H1 (cell line): Measurements from ENCODE around the gene PM20D1. TPM values are rescaled to one million over a fixed set of nuclear protein-coding genes. Genes with fewer than 3 reads are reported as not detected.

Source experiments
- CTCF ChIA-PET: fragments of 300-600 bp; sonication (Branson Sonifier 250); formaldehyde crosslinking; loops from one replicate; lab custom pipeline; 2021; ENCODE audit not compliant: partially characterized antibody; lab: Charles Lee
- POLR2A ChIA-PET: fragments of 300-600 bp; sonication (Branson Sonifier 250); formaldehyde crosslinking; loops from one replicate; lab custom pipeline; 2021; ENCODE audit warnings: inconsistent platforms; ENCODE audit not compliant: partially characterized antibody; lab: Charles Lee
- DNase-seq, 2 experiments: peaks; one replicate each; pipeline versions ENCODE4 v3.0.0 to v3.0.0-alpha.2; 2010 to 2022; ENCODE audit warnings: low spot score in 2 of 2, low read depth in 1 of 2, mixed read lengths in 1 of 2
- FAIRE-seq: peaks from 2 replicates; lab custom pipeline; 2011; peaks lifted over from hg19 to GRCh38; lab: Jason Lieb, UNC
- H2AFZ ChIP-seq: 2 replicates; pipeline ENCODE4 v1.8.1; 2012; ENCODE audit warnings: low read length, inconsistent platforms
- H2AK5ac ChIP-seq: 2 replicates; pipeline ENCODE4 v1.6.1; 2013; ENCODE audit warnings: low read depth, low read length
- H2BK120ac ChIP-seq: replicated peaks from 2 replicates; pipeline ENCODE3; 2013; ENCODE audit warnings: low read depth, low read length, inconsistent platforms
- H2BK12ac ChIP-seq: 2 replicates; pipeline ENCODE4 v1.6.1; 2013; ENCODE audit warnings: low read depth, low read length
- H2BK15ac ChIP-seq: 2 replicates; pipeline ENCODE4 v1.6.1; 2013; ENCODE audit warnings: low read length
- H2BK20ac ChIP-seq: 2 replicates; pipeline ENCODE4 v1.6.1; 2013; ENCODE audit warnings: low read length
- H2BK5ac ChIP-seq: 2 replicates; pipeline ENCODE4 v1.6.1; 2013; ENCODE audit warnings: low read depth, low read length
- H3K14ac ChIP-seq: 2 replicates; pipeline ENCODE4 v1.6.1; 2013; ENCODE audit warnings: inconsistent platforms; ENCODE audit not compliant: insufficient read length
- H3K18ac ChIP-seq: 2 replicates; pipeline ENCODE4 v1.6.1; 2013; ENCODE audit warnings: low read length; ENCODE audit errors: extremely low read depth
- H3K23ac ChIP-seq: 2 replicates; pipeline ENCODE4 v1.6.1; 2013; ENCODE audit warnings: inconsistent platforms; ENCODE audit not compliant: insufficient read length
- H3K23me2 ChIP-seq: 2 replicates; pipeline ENCODE4 v1.6.1; 2013; ENCODE audit warnings: low read depth, low read length
- H3K27ac ChIP-seq: 2 replicates; pipeline ENCODE4 v1.6.1; 2011; ENCODE audit warnings: low read depth, low read length, inconsistent platforms
- H3K27me3 ChIP-seq, 4 experiments: replicated peaks in 1 of 4; 1 replicate in 1 of 4; 2 replicates in 3 of 4; pipeline versions ENCODE4 v1.6.1 to v1.8.1; 2011 to 2013; ENCODE audit warnings: low read length in 3 of 4, mild to moderate bottlenecking in 3 of 4, inconsistent platforms in 2 of 4, mixed read lengths in 2 of 4, moderate library complexity in 1 of 4; ENCODE audit not compliant: control insufficient read depth in 3 of 4, insufficient read depth in 3 of 4; ENCODE audit errors: extremely low read depth in 1 of 4
- H3K36me3 ChIP-seq, 4 experiments: 2 replicates each; pipeline versions ENCODE4 v1.6.1 to v1.8.1; 2011 to 2013; ENCODE audit warnings: mild to moderate bottlenecking in 4 of 4, low read length in 3 of 4, moderate library complexity in 2 of 4, control low read depth in 1 of 4, inconsistent platforms in 1 of 4; ENCODE audit not compliant: insufficient read depth in 4 of 4, control insufficient read depth in 2 of 4
- H3K4ac ChIP-seq: replicated peaks from 2 replicates; pipeline ENCODE3; 2013; ENCODE audit warnings: low read length, low read depth, mixed read lengths, inconsistent platforms; ENCODE audit not compliant: insufficient read length
- H3K4me1 ChIP-seq, 4 experiments: replicated peaks in 1 of 4; 1 replicate in 1 of 4; 2 replicates in 3 of 4; pipeline versions ENCODE4 v1.6.1 to v1.8.1; 2011 to 2013; ENCODE audit warnings: low read length in 3 of 4, inconsistent platforms in 2 of 4, mixed read lengths in 1 of 4; ENCODE audit not compliant: insufficient read depth in 4 of 4, control insufficient read depth in 3 of 4
- H3K4me2 ChIP-seq, 2 experiments: 2 replicates each; pipeline versions ENCODE4 v1.6.1 to v1.8.1; 2011 to 2013; ENCODE audit warnings: low read depth in 2 of 2, low read length in 2 of 2, control low read depth in 1 of 2, inconsistent platforms in 1 of 2, mild to moderate bottlenecking in 1 of 2; ENCODE audit not compliant: insufficient read depth in 1 of 2
- H3K4me3 ChIP-seq, 4 experiments: fragments of 200-600, 300-600 bp in 1 of 4; sonication (generic), shearing (Covaris generic), sonication (Bioruptor Twin) in 1 of 4; 2 replicates each; pipeline versions ENCODE4 v1.5.1 to v1.8.1; 2011 to 2016; ENCODE audit warnings: low read length in 4 of 4, low read depth in 3 of 4, control low read depth in 2 of 4, inconsistent platforms in 2 of 4, mild to moderate bottlenecking in 2 of 4, mixed read lengths in 1 of 4, moderate library complexity in 1 of 4; ENCODE audit not compliant: insufficient read depth in 2 of 4; ENCODE audit errors: extremely low read depth in 1 of 4
- H3K56ac ChIP-seq: replicated peaks from 2 replicates; pipeline ENCODE3; 2013; ENCODE audit warnings: low read depth, mild to moderate bottlenecking, mixed read lengths, low read length, inconsistent platforms; ENCODE audit not compliant: insufficient read length
- H3K79me1 ChIP-seq: 2 replicates; pipeline ENCODE4 v1.6.1; 2013; ENCODE audit warnings: low read depth, low read length, control low read depth
- H3K79me2 ChIP-seq, 2 experiments: 2 replicates each; pipeline versions ENCODE4 v1.6.1 to v1.8.1; 2012 to 2013; ENCODE audit warnings: low read length in 2 of 2, mild to moderate bottlenecking in 2 of 2, inconsistent platforms in 1 of 2; ENCODE audit not compliant: insufficient read depth in 2 of 2, control insufficient read depth in 1 of 2
- H3K9ac ChIP-seq, 4 experiments: replicated peaks in 1 of 4; 1 replicate in 1 of 4; 2 replicates in 3 of 4; pipeline versions ENCODE4 v1.6.1 to v1.8.1; 2011 to 2013; ENCODE audit warnings: low read depth in 3 of 4, low read length in 3 of 4, control low read depth in 2 of 4, mild to moderate bottlenecking in 2 of 4, moderate library complexity in 2 of 4, inconsistent platforms in 1 of 4; ENCODE audit errors: extremely low read depth in 1 of 4
- H3K9me3 ChIP-seq, 2 experiments: 2 replicates each; pipeline versions ENCODE4 v1.6.1 to v1.8.1; 2012 to 2013; ENCODE audit warnings: mild to moderate bottlenecking in 2 of 2, moderate library complexity in 2 of 2, control low read depth in 1 of 2, inconsistent platforms in 1 of 2, low read depth in 1 of 2, low read length in 1 of 2, mixed read lengths in 1 of 2; ENCODE audit not compliant: insufficient read depth in 2 of 2
- H4K20me1 ChIP-seq, 2 experiments: replicated peaks in 1 of 2; 2 replicates each; pipeline versions ENCODE3 to v1.8.1; 2011 to 2013; ENCODE audit warnings: inconsistent platforms in 2 of 2, low read length in 2 of 2, mild to moderate bottlenecking in 1 of 2; ENCODE audit not compliant: insufficient read depth in 2 of 2, control insufficient read depth in 1 of 2
- H4K5ac ChIP-seq: 2 replicates; pipeline ENCODE4 v1.6.1; 2013; ENCODE audit warnings: low read length, low read depth, mixed read lengths, inconsistent platforms; ENCODE audit not compliant: insufficient read length
- H4K8ac ChIP-seq: 2 replicates; pipeline ENCODE4 v1.8.0; 2013; ENCODE audit warnings: mild to moderate bottlenecking, moderate library complexity, low read length, inconsistent platforms; ENCODE audit not compliant: insufficient read depth; ENCODE audit errors: extremely low read depth
- H4K91ac ChIP-seq: replicated peaks from 2 replicates; pipeline ENCODE3; 2013; ENCODE audit warnings: low read length, mixed read lengths, inconsistent platforms; ENCODE audit not compliant: insufficient read length
- RBBP5 ChIP-seq: IDR thresholded peaks from 2 replicates; pipeline ENCODE4 v1.7.1; 2012; ENCODE audit warnings: low read depth, mild to moderate bottlenecking, inconsistent platforms, low read length, moderate library complexity, borderline replicate concordance
- SP4 ChIP-seq: IDR thresholded peaks from 2 replicates; pipeline ENCODE4 v1.6.1; 2012; ENCODE audit warnings: low read length, inconsistent platforms
- WGBS, 2 experiments: shearing (Covaris generic) in 1 of 2; methylation state at CpG; one replicate each; pipeline versions ENCODE4 v1.1.6 to v1.1.7; 2013 to 2015; ENCODE audit warnings: low lambda C conversion rate in 2 of 2, mixed read lengths in 2 of 2, inconsistent platforms in 1 of 2, low coverage in 1 of 2, missing lambda C conversion rate in 1 of 2; ENCODE audit not compliant: insufficient replicate concordance in 2 of 2, insufficient coverage in 1 of 2, insufficient read length in 1 of 2; ENCODE audit errors: extremely low coverage in 1 of 2, missing lambda C conversion rate in 1 of 2; 5-methylcytosine and 5-hydroxymethylcytosine counted together
- polyA plus RNA-seq, 7 experiments: library from polyadenylated mRNA; depleted of rRNA in 3 of 7; stranded (reverse) in 5 of 7; unstranded in 2 of 7; fragments of >200 nt in 5 of 7; fragments of 200-250 nt in 2 of 7; gene quantifications; 1 replicate in 5 of 7; 2 replicates in 1 of 7; 4 replicates in 1 of 7; pipeline versions ENCODE4 v1.2.1 to v1.2.3, GENCODE V29; 2011 to 2013; ENCODE audit warnings: missing spikeins in 2 of 7, mixed read lengths in 2 of 7
- total RNA-seq: library from RNA; stranded (reverse); fragmentation: NEBNext Ultra II Directional; extraction: Animal tissue kit (Norgen Biotek cat#: 25700); gene quantifications from 2 replicates; pipeline ENCODE4 v1.2.1, GENCODE V29; 2021
- TF ChIP-seq, protein P1 (sequence below): IDR thresholded peaks from 2 replicates; pipeline ENCODE4 v1.6.1; 2011; ENCODE audit warnings: low read depth, mild to moderate bottlenecking, low read length; ENCODE audit not compliant: insufficient read depth

The PM20D1 gene
- total and polyA plus RNA-seq, 2 of the 8 experiments (the other 6 are each of a cell fraction or from before 2014, with no cell fraction given) = 0.05 TPM; not detected in 1

DNA sequence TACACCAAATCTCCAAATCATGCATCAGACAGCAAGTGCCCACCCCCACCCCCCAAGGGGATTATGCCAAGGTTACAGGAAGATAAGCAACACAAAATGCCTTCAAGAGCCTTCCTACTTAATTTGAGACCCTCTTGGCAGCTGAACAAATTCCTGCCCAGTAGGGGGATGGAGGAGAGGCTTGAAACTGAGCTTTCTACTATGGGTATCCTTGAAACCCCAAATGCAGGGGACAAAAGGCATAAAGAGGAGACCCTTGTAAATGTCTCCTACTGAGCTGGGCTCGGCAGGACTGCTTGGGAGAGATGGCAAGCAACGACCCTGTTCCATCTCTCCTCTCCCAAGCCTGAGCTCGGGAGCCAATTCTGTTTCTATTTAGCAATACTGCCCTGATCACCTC lies 40.5 kb downstream of the PM20D1 start:
- Histone ChIP-seq H4K20me1 (peaks cover 3 to 15% of the 10 kb centered on the region in 2 experiments), H3K9me3 (no peaks in the 10 kb centered on the region), H3K56ac (no peak overlapping the region), H3K4ac (no peak overlapping the region), H3K18ac (no peak overlapping the region), H3K23ac (no peak overlapping the region), H3K27me3 (peaks cover 0 to 3% (median 0%) of the 10 kb centered on the region in 4 experiments; a peak in 2 of 7 replicates), H4K91ac (no peak overlapping the region), H3K4me2 (no peak overlapping the region), H3K14ac (no peak overlapping the region), H2BK15ac (no peak overlapping the region), H2BK12ac (no peak overlapping the region), H2AK5ac (no peak overlapping the region), H4K8ac (no peak overlapping the region), H2BK120ac (no peak overlapping the region), H3K36me3 (peaks cover 7 to 11% (median 7%) of the 10 kb centered on the region in 4 experiments; a peak in 5 of 8 replicates), H2BK20ac (no peak overlapping the region), H2AFZ (no peak overlapping the region), H4K5ac (no peak overlapping the region), H3K9ac (no peak overlapping the region), H3K27ac (no peak overlapping the region), H3K4me3 (no peak overlapping the region), H2BK5ac (no peak overlapping the region; the same call in 1 of the 2 replicates), H3K79me2 (peaks cover 0 to 56% of the 10 kb centered on the region in 2 experiments; a peak in 2 of 4 replicates), H3K79me1 (peaks cover 17% of the 10 kb centered on the region), H3K23me2 (peaks cover 6% of the 10 kb centered on the region; the same call in 1 of the 2 replicates), H3K4me1 (peaks cover 2 to 7% (median 6%) of the 10 kb centered on the region in 4 experiments; a peak in 5 of 7 replicates)
- DNase-seq = no peak
- TF ChIP-seq RBBP5 (no peak), SP4 (0 out of 2 replicates have a peak, but pooled peaks have one; percentile 27)
- TF ChIP-seq, protein P1, sequence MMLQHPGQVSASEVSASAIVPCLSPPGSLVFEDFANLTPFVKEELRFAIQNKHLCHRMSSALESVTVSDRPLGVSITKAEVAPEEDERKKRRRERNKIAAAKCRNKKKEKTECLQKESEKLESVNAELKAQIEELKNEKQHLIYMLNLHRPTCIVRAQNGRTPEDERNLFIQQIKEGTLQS = no peak
- POLR2A ChIA-PET = no interaction called here
- CTCF ChIA-PET = interaction anchor here (0.8 to 6.1 kb wide), 7 partner anchors 11 to 297 kb away, joined by 3 to 79 read pairs (median 6); no protein-coding TSS in a partner anchor
- no peak for FAIRE-seq
- 85% methylated on average over 3 of the region's 3 CpGs; no CpG with 5 or more reads in 1 of the 2 experiments for WGBS, 2 experiments
